Mucosa of rectum (tissue), 2 donors: Measurements from ENCODE around the gene ANKRD27.
"Not testable (repeated sequence)": the region's sequence is repeated elsewhere in the genome, so short reads cannot be mapped to it uniquely, and the experiment has no call there.

Experiments
- H3K27ac ChIP-seq, 2 donors: one replicate each; pipeline ENCODE4 v1.7.0; 2013; ENCODE audit warnings: inconsistent platforms in 2 of 2, low read depth in 2 of 2, low read length in 2 of 2
- H3K27me3 ChIP-seq, 2 donors: one replicate each; pipeline ENCODE4 v1.7.0; 2013; ENCODE audit warnings: low read length in 2 of 2; ENCODE audit not compliant: control insufficient read depth in 2 of 2, insufficient read depth in 2 of 2
- H3K36me3 ChIP-seq, 2 donors: one replicate each; pipeline ENCODE4 v1.7.0; 2013; ENCODE audit warnings: low read length in 2 of 2; ENCODE audit not compliant: control insufficient read depth in 2 of 2, insufficient read depth in 2 of 2
- H3K4me1 ChIP-seq, 2 donors: one replicate each; pipeline ENCODE4 v1.7.0; 2013; ENCODE audit warnings: low read length in 2 of 2, mild to moderate bottlenecking in 1 of 2; ENCODE audit not compliant: control insufficient read depth in 2 of 2, insufficient read depth in 2 of 2
- H3K4me3 ChIP-seq, 2 donors: one replicate each; pipeline ENCODE4 v1.7.0; 2013; ENCODE audit warnings: low read length in 2 of 2
- H3K9ac ChIP-seq, 2 donors: one replicate each; pipeline ENCODE4 v1.7.0; 2013; ENCODE audit warnings: low read length in 2 of 2, low read depth in 1 of 2, mild to moderate bottlenecking in 1 of 2
- H3K9me3 ChIP-seq, 2 donors: one replicate each; pipeline ENCODE4 v1.7.0; 2013; ENCODE audit warnings: low read length in 2 of 2; ENCODE audit not compliant: control insufficient read depth in 2 of 2
- donor health status: healthy.
- donor health status: Normal muscosa, but diverticular disease.

ANKRD27 gene

GRCh38 chr19:32656379-32656778, 18.6 kb downstream of the ANKRD27 start:
- H3K4me1 ChIP-seq, H3K9me3 ChIP-seq, H3K4me3 ChIP-seq, H3K9ac ChIP-seq, H3K27me3 ChIP-seq, H3K27ac ChIP-seq: not testable (repeated sequence)
- H3K36me3 ChIP-seq: peaks cover 9 to 17% of the 10 kb centered on the region in 2 donors

- no peak overlapping the region for H3K9ac ChIP-seq
- H3K36me3 ChIP-seq: peaks cover 15 to 17% of the 10 kb centered on the region in 2 donors
- no peak overlapping the region for H3K4me3 ChIP-seq
- no peaks in the 10 kb centered on the region for H3K27me3 ChIP-seq
- H3K27ac ChIP-seq: peak overlapping the region; percentile 41 to 62
- peaks cover 4 to 9% of the 10 kb centered on the region in 2 donors for H3K4me1 ChIP-seq
- no peaks in the 10 kb centered on the region for H3K9me3 ChIP-seq
These were observed 21.4 kb downstream of the ANKRD27 start for GRCh38 chr19:32653599-32653915.

GRCh38 chr19:32652894-32653598, 21.9 kb downstream of the ANKRD27 start:
- Histone ChIP-seq H3K4me1 (peaks cover 4 to 9% of the 10 kb centered on the region in 2 donors), H3K9me3 (no peaks in the 10 kb centered on the region), H3K27ac (peak overlapping the region; percentile 41 to 62), H3K36me3 (peaks cover 14 to 16% of the 10 kb centered on the region in 2 donors), H3K4me3 (no peak overlapping the region), H3K9ac (no peak overlapping the region), H3K27me3 (no peaks in the 10 kb centered on the region)

GRCh38 chr19:32652331-32652730, 22.6 kb downstream of the ANKRD27 start:
- peak overlapping the region in 1 of 2 donors; percentile 62 for H3K27ac ChIP-seq
- not testable (repeated sequence) for H3K9me3 ChIP-seq
- H3K36me3 ChIP-seq: peaks cover 16 to 20% of the 10 kb centered on the region in 2 donors

GRCh38 chr19:32651729-32652140, 23.2 kb downstream of the ANKRD27 start:
- H3K4me3 ChIP-seq: no peak overlapping the region
- no peak overlapping the region for H3K9ac ChIP-seq
- peaks cover 4 to 9% of the 10 kb centered on the region in 2 donors for H3K4me1 ChIP-seq
- H3K9me3 ChIP-seq: no peaks in the 10 kb centered on the region
- peaks cover 18 to 25% of the 10 kb centered on the region in 2 donors for H3K36me3 ChIP-seq
- no peaks in the 10 kb centered on the region for H3K27me3 ChIP-seq
- H3K27ac ChIP-seq: no peak overlapping the region

More at GRCh38 chr19:32652331-32652730, 22.6 kb downstream of the ANKRD27 start:
- H3K27me3 ChIP-seq, H3K4me1 ChIP-seq, H3K9ac ChIP-seq, H3K4me3 ChIP-seq: not testable (repeated sequence)

- Histone ChIP-seq H3K4me3 (no peak overlapping the region), H3K27me3 (no peaks in the 10 kb centered on the region), H3K27ac (no peak overlapping the region), H3K9me3 (no peaks in the 10 kb centered on the region), H3K9ac (no peak overlapping the region), H3K36me3 (peaks cover 18 to 27% of the 10 kb centered on the region in 2 donors), H3K4me1 (peaks cover 4 to 9% of the 10 kb centered on the region in 2 donors)
These were observed 24.3 kb downstream of the ANKRD27 start for GRCh38 chr19:32650671-32651070.

- Histone ChIP-seq H3K27ac (no peak overlapping the region), H3K4me1 (peaks cover 4 to 9% of the 10 kb centered on the region in 2 donors), H3K36me3 (peaks cover 18 to 24% of the 10 kb centered on the region in 2 donors), H3K9me3 (no peaks in the 10 kb centered on the region), H3K9ac (no peak overlapping the region), H3K4me3 (no peak overlapping the region), H3K27me3 (no peaks in the 10 kb centered on the region)
These were observed 25.2 kb downstream of the ANKRD27 start for GRCh38 chr19:32649751-32650150.

- no peak overlapping the region for H3K9ac ChIP-seq
- H3K27me3 ChIP-seq: no peaks in the 10 kb centered on the region
- H3K27ac ChIP-seq: no peak overlapping the region
- no peak overlapping the region for H3K4me3 ChIP-seq
- peaks cover 27 to 33% of the 10 kb centered on the region in 2 donors for H3K36me3 ChIP-seq
- no peaks in the 10 kb centered on the region for H3K4me1 ChIP-seq
- H3K9me3 ChIP-seq: no peaks in the 10 kb centered on the region
These were observed 27.6 kb downstream of the ANKRD27 start for GRCh38 chr19:32647361-32647760.

- Histone ChIP-seq H3K27ac (no peak overlapping the region), H3K4me3 (no peak overlapping the region), H3K27me3 (no peaks in the 10 kb centered on the region), H3K9ac (no peak overlapping the region), H3K36me3 (peaks cover 34 to 40% of the 10 kb centered on the region in 2 donors), H3K9me3 (no peaks in the 10 kb centered on the region), H3K4me1 (no peaks in the 10 kb centered on the region)
These were observed 28.4 kb downstream of the ANKRD27 start for GRCh38 chr19:32646556-32646955.

GRCh38 chr19:32642771-32643170, 32.2 kb downstream of the ANKRD27 start:
- Histone ChIP-seq H3K27me3 (no peaks in the 10 kb centered on the region), H3K36me3 (peaks cover 52 to 57% of the 10 kb centered on the region in 2 donors), H3K4me3 (no peak overlapping the region), H3K4me1 (no peaks in the 10 kb centered on the region), H3K27ac (no peak overlapping the region), H3K9me3 (no peaks in the 10 kb centered on the region), H3K9ac (no peak overlapping the region)
